Measurements from ENCODE around the gene TMEM40. TPM values are rescaled to one million over a fixed set of nuclear protein-coding genes. Genes with fewer than 3 reads are reported as not detected.

The TMEM40 gene
- total RNA-seq, 1 donor from 2014 or later: not detected

Other genes starting within 250 kb of the TMEM40 start
- gene MKRN2OS, start 213.8 kb downstream of the TMEM40 start, total RNA-seq: not detected in 2 replicates
- 35.9 and 36.9 TPM in 2 replicates for gene MKRN2, start 202.2 kb downstream of the TMEM40 start, total RNA-seq
- 89.0 and 112 TPM in 2 replicates for gene RAF1, start 95.1 kb downstream of the TMEM40 start, total RNA-seq
- 3.3 and 4.7 TPM in 2 replicates for gene CAND2, start 37.4 kb upstream of the TMEM40 start, total RNA-seq
- gene RPL32, start 82.3 kb upstream of the TMEM40 start, total RNA-seq: 2,003 and 2,642 TPM in 2 replicates

Data from pulmonary artery endothelial cell (primary cell).